Activated CD4-positive, alpha-beta T cell treated with anti-CD3 and anti-CD28 coated beads, Interleukin-2, amount 50 U/mL, for 4 hours (primary cell): ENCODE measurements around the gene DOCK6.
"Not testable (repeated sequence)": the region's sequence is repeated elsewhere in the genome, so short reads cannot be mapped to it uniquely, and the experiment has no call there.

Experiments used
- DNase-seq, 2 experiments: peaks; one replicate each; pipeline ENCODE4 v3.0.0-alpha.2; 2020

The DOCK6 gene

GRCh38 chr19:11194173-11194572, 68.2 kb downstream of the DOCK6 start:
- no peak for DNase-seq

- DNase-seq = no peak
These were observed 69.1 kb downstream of the DOCK6 start for GRCh38 chr19:11192957-11193939.

GRCh38 chr19:11191934-11192333, 70.4 kb downstream of the DOCK6 start:
- no peak for DNase-seq

GRCh38 chr19:11191273-11191755, 71.0 kb downstream of the DOCK6 start:
- no peak for DNase-seq

GRCh38 chr19:11190501-11190900, 71.8 kb downstream of the DOCK6 start:
- DNase-seq = no peak

DNA sequence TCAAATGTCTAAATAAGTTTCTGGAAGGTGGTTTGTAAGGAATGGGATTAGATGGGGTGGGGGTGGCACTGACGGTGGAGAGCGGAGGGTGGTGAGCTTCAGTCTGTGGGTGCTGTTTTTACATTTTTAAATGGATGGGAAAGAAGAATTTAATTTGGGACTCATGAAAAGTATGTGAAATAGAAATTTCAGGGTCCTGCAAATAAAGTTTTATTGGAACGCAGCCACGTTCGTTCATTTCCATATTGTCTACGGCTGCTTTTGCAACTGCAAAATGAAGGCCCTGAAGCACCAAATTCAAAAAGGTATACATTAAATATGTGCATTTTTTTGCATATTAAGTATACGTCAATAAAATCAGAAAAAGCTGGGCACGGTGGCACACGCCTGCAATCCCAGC, 74.9 kb downstream of the DOCK6 start:
- DNase-seq = no peak

DNA sequence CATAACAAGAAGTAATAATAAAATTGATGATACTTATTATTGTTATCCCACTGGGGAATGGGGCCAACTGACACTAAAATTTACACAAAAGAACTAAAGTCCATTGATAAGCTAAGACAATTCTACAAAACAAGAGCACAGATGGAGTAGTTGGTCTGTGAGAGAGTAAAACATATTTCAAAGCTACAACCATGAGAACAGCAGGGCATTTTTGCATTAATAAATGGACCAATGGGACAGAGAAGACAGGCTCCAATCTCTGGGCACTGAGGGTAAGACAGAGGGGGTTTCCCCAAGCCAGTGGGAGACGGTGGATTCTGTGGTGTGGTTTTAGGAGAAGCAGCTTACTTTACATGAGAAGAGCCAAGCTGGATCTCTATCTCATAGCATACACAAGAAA, 79.3 kb downstream of the DOCK6 start:
- DNase-seq = no peak

GRCh38 chr19:11181488-11181887, 80.8 kb downstream of the DOCK6 start:
- no peak for DNase-seq

- DNase-seq = not testable (repeated sequence)
These were observed 81.3 kb downstream of the DOCK6 start for GRCh38 chr19:11180975-11181374.

GRCh38 chr19:11180346-11180745, 82.0 kb downstream of the DOCK6 start:
- DNase-seq = no peak

GRCh38 chr19:11179716-11180297, 82.5 kb downstream of the DOCK6 start:
- no peak for DNase-seq

- DNase-seq = not testable (repeated sequence)
These were observed 83.2 kb downstream of the DOCK6 start for GRCh38 chr19:11179145-11179465.

GRCh38 chr19:11177592-11177991, 84.7 kb downstream of the DOCK6 start:
- DNase-seq = no peak

- DNase-seq = no peak
These were observed 85.7 kb downstream of the DOCK6 start for GRCh38 chr19:11176466-11177193.

- no peak for DNase-seq
These were observed 86.4 kb downstream of the DOCK6 start for GRCh38 chr19:11175920-11176319.

GRCh38 chr19:11174336-11174735, 88.0 kb downstream of the DOCK6 start:
- DNase-seq = no peak

- no peak for DNase-seq
These were observed 88.7 kb downstream of the DOCK6 start for GRCh38 chr19:11173516-11174155.

DNA sequence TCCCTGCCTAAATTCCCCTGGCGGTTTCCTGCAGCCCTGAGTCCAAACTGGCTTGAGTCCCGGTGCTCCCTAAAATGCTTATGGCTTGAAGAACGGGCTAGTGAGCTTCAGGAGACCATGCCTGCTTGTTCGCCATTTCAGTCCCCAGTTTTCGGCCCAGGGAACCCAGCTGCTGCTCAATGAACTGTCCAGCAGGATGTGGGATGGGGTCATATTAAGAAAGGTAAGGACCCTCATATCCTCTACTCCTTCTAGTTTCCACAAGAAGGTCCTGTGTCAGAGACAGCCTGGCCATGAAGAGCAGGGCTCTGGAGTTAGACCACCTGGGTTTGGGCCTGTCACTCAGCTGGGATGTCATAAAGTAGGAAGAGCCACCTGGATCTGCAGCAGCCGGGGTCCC, 89.7 kb downstream of the DOCK6 start:
- DNase-seq = no peak

- no peak for DNase-seq
These were observed 91.2 kb downstream of the DOCK6 start for GRCh38 chr19:11171144-11171543.

- DNase-seq = no peak
These were observed 92.2 kb downstream of the DOCK6 start for GRCh38 chr19:11169896-11170678.

DNA sequence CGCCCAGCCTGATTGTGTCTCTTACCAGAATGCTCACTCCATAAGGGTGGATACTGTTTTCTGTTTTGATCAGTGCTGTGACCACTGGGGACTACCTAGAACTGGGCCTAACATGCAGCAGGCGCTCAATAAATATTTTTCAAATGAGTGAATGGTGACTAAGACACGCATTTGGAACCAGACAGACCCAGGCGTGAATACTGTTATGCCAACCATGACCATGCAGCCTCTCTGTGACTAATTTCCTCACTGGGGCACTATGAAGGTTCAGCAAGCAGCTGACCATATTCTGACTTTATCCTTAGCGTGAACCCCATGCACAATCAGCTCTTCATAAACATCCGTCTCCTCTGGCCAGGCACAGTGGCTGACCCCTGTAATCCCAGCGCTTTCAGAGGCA, 93.8 kb downstream of the DOCK6 start:
- DNase-seq = no peak
